ENCODE results near the gene TRIM38. TPM values are rescaled to one million over a fixed set of nuclear protein-coding genes. Genes with fewer than 3 reads are reported as not detected.

The TRIM38 gene
- total and polyA plus RNA-seq, 8 donors, result 11.9 to 16.5 (median 15.4) TPM

DNA sequence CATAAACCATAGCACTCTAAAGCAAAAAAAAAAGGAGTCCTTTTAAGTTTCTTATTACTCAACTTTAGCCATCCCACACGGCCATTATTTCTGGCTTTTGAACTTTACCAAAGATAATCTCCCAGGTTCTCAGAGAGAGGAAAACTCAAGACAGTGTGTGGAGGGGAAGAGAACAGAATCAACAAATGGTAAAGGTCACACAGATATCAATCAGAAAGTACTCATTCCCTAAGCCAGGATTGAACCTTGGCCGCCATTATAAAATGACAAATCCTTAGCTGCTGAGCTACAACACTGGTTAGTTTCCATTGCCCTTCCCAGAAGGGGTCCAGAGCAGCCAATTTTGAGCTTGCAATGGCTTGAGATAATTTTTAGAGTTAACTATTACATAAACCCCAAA, 10.1 kb upstream of the TRIM38 start:
- H3K4me1 ChIP-seq, result no peaks in the 10 kb centered on the region
- no peak for TF ChIP-seq CTCF (IDR thresholded peaks at IDR 0.05)
- DNase-seq (no peak), ATAC-seq (no peak)
- intact Hi-C loops (cut with DNase I), result no loop called here
- H3K27ac ChIP-seq, result no peak overlapping the region
- no peaks in the 10 kb centered on the region for H3K27me3 ChIP-seq
- H3K4me3 ChIP-seq, result no peak overlapping the region
- no peaks in the 10 kb centered on the region for H3K36me3 ChIP-seq
- no peaks in the 10 kb centered on the region for H3K9me3 ChIP-seq

DNA sequence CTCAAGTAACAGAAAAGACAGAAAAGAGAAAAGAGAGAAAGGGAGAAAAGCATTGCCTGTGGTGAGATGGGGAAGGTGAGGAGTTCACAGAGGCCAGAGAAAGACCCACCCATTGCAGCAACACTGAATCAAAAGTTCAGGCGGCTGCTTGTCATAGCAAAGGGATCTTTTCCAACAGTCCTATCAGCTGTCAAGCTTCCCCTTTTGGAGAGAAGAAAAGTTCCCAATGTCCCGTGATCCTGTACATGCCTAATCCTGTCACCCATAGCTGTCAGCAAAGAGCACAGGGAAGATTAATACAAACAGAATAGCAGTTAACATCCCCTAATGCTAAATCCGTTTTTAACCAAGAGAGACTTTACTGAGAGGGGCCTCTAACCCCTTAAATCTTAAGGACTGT, 8.9 kb upstream of the TRIM38 start:
- Histone ChIP-seq H3K9me3 (no peaks in the 10 kb centered on the region), H3K4me1 (no peaks in the 10 kb centered on the region), H3K27ac (no peak overlapping the region), H3K36me3 (no peaks in the 10 kb centered on the region), H3K27me3 (no peaks in the 10 kb centered on the region), H3K4me3 (no peak overlapping the region)
- no peak for TF ChIP-seq CTCF (IDR thresholded peaks at IDR 0.05)
- intact Hi-C loops (cut with DNase I), result no loop called here
- no peak for DNase-seq
- no peak for ATAC-seq

GRCh38 chr6:25954756-25955155, 7.8 kb upstream of the TRIM38 start:
- Histone ChIP-seq H3K27me3 (no peaks in the 10 kb centered on the region), H3K9me3 (no peaks in the 10 kb centered on the region), H3K4me3 (no peak overlapping the region), H3K4me1 (peaks cover 0 to 8% of the 10 kb centered on the region in 2 donors), H3K36me3 (no peaks in the 10 kb centered on the region), H3K27ac (no peak overlapping the region)
- intact Hi-C loops (cut with DNase I), result no loop called here
- DNase-seq (no peak), ATAC-seq (no peak)
- TF ChIP-seq CTCF (IDR thresholded peaks at IDR 0.05), result no peak

DNA sequence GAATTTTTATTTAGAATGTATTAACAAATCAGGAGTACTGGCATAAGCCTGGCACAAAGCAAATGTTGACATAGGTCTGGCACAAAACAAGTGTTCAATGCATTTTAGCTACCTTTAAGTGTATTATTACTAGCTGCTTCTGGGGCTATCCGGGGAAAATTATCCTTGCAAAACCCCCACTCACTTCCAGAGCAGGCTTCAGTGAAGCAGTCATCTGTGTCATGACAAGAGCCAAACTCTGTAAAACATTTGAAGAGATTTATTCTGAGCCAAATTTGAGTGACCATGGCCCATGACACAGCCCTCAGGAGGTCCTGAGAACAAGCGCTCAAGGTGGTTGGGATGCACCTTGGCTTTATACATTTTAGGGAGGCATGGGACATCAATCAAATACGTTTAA, 6.4 kb upstream of the TRIM38 start:
- ATAC-seq, result no peak
- no peak for DNase-seq
- Histone ChIP-seq H3K27ac (no peak overlapping the region), H3K4me1 (peaks cover 0 to 8% of the 10 kb centered on the region in 2 donors), H3K27me3 (no peaks in the 10 kb centered on the region), H3K36me3 (no peaks in the 10 kb centered on the region), H3K9me3 (no peaks in the 10 kb centered on the region), H3K4me3 (no peak overlapping the region)
- intact Hi-C loops (cut with DNase I), result no loop called here
- no peak for TF ChIP-seq CTCF (IDR thresholded peaks at IDR 0.05)

DNA sequence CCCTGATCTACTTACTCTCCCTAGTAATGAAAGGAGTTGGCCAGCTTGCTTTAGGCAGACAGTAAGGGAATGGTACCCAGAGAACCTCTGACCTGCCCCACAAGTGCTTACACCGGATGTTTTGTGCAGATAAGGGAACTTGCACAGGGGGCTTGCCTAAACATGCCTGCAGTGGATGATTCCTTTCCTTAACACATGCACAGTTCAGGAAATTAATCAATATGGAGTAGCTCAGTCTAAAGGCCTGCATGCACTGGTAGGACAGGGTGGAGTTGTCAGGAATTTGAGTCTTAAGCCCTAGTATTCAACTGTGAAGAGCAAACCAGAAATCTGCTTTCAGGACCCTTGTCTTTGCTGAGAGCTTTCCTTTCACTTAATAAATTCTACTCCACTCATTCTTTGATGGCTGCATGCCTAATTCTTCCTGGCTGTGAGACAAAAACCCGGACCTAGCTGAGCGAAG, 3.9 kb upstream of the TRIM38 start:
- Histone ChIP-seq H3K9me3 (no peaks in the 10 kb centered on the region), H3K36me3 (no peaks in the 10 kb centered on the region), H3K4me1 (peaks cover 3 to 21% of the 10 kb centered on the region in 2 donors), H3K27ac (no peak overlapping the region), H3K27me3 (no peaks in the 10 kb centered on the region), H3K4me3 (no peak overlapping the region)
- no peak for DNase-seq
- intact Hi-C loops (cut with DNase I), result no loop called here
- TF ChIP-seq CTCF (IDR thresholded peaks at IDR 0.05), result no peak
- ATAC-seq, result no peak

Measured in left lung (tissue), 10 donors.